HCT116 (cell line): Measurements from ENCODE around the gene TTLL11. TPM values are rescaled to one million over a fixed set of nuclear protein-coding genes. Genes with fewer than 3 reads are reported as not detected.

Source experiments
- ATAC-seq: fragments of 200-7000 bp; cut with Tn5 transposase; 2 replicates; pipeline ENCODE4 v1.9.1; 2020; ENCODE audit warnings: mild to moderate bottlenecking, moderate library complexity
- BruUV-seq: library from RNA; stranded (reverse); fragments of 400-500 nt; replicated peaks from 2 replicates; lab custom pipeline; 2021; lab: Mats Ljungman, UMichigan
- CTCF ChIA-PET: fragments of 300-600 bp; sonication (Branson Sonifier 250); formaldehyde crosslinking; loops from one replicate; lab custom pipeline; 2021; ENCODE audit warnings: antibody characterized with exemption; lab: Charles Lee
- POLR2A ChIA-PET: fragments of 300-600, 350-600 bp; sonication (Branson Sonifier 250); formaldehyde crosslinking; loops from one replicate; lab custom pipeline; 2021; ENCODE audit warnings: antibody characterized with exemption; lab: Charles Lee
- RAD21 ChIA-PET, 2 experiments: fragments of 300-600 bp; sonication (Branson Sonifier 250); formaldehyde crosslinking; loops; one replicate each; lab custom pipeline; 2023; ENCODE audit warnings: low total read pairs in 2 of 2; ENCODE audit not compliant: uncharacterized antibody in 2 of 2, unreplicated experiment in 2 of 2, low non-redundant PET in 1 of 2; lab: Charles Lee
- DNase-seq: peaks from one replicate; pipeline ENCODE4 v3.0.0-alpha.2; 2010; ENCODE audit warnings: low read depth, low spot score
- H2AFZ ChIP-seq: fragments of 200-600 bp; shearing (Covaris generic), sonication (generic); 2 replicates; pipeline ENCODE4 v1.6.1; 2017; ENCODE audit warnings: low read depth, mixed run types, mixed read lengths, antibody characterized with exemption, low read length; ENCODE audit not compliant: poor library complexity, severe bottlenecking
- H3K27ac ChIP-seq: 2 replicates; pipeline ENCODE4 v1.5.1; 2012; ENCODE audit warnings: low read depth, low read length
- H3K27me3 ChIP-seq: fragments of 200-600 bp; sonication (generic); 2 replicates; pipeline ENCODE4 v1.6.1; 2016; ENCODE audit warnings: mixed run types, low read length, mixed read lengths; ENCODE audit not compliant: insufficient read depth
- H3K36me3 ChIP-seq, 2 experiments: fragments of 200-500 bp in 1 of 2; fragments of 200-600 bp in 1 of 2; sonication (Bioruptor generic) in 1 of 2; sonication (generic) in 1 of 2; 2 replicates each; pipeline versions ENCODE4 v1.5.1 to v1.6.1; 2014 to 2016; ENCODE audit warnings: low read length in 2 of 2, inconsistent platforms in 1 of 2, mixed read lengths in 1 of 2, mixed run types in 1 of 2; ENCODE audit not compliant: insufficient read depth in 2 of 2, control insufficient read depth in 1 of 2
- H3K4me1 ChIP-seq, 2 experiments: fragments of 200-600 bp in 1 of 2; sonication (generic) in 1 of 2; 2 replicates each; pipeline versions ENCODE4 v1.5.1 to v1.6.1; 2012 to 2017; ENCODE audit warnings: low read length in 2 of 2, inconsistent platforms in 1 of 2, mild to moderate bottlenecking in 1 of 2, mixed read lengths in 1 of 2, mixed run types in 1 of 2, moderate library complexity in 1 of 2; ENCODE audit not compliant: insufficient read depth in 2 of 2, control insufficient read depth in 1 of 2
- H3K4me2 ChIP-seq: fragments of 200-600 bp; sonication (generic); 2 replicates; pipeline ENCODE4 v1.6.1; 2017; ENCODE audit warnings: mixed run types, low read length, mixed read lengths
- H3K4me3 ChIP-seq, 2 experiments: fragments of 200-600 bp in 1 of 2; sonication (generic) in 1 of 2; replicated peaks in 1 of 2; 2 replicates each; pipeline ENCODE4 v1.5.1; 2011 to 2016; ENCODE audit warnings: low read length in 2 of 2, control low read depth in 1 of 2, low read depth in 1 of 2, mild to moderate bottlenecking in 1 of 2, mixed read lengths in 1 of 2, mixed run types in 1 of 2
- H3K79me2 ChIP-seq: fragments of 200-600 bp; sonication (generic); 2 replicates; pipeline ENCODE4 v1.6.1; 2017; ENCODE audit warnings: mild to moderate bottlenecking, mixed run types, low read length, moderate library complexity, mixed read lengths; ENCODE audit not compliant: insufficient read depth
- H3K9ac ChIP-seq: fragments of 200-600 bp; sonication (generic); 2 replicates; pipeline ENCODE4 v1.6.1; 2016; ENCODE audit warnings: low read length, mixed read lengths
- H3K9me2 ChIP-seq: fragments of 200-600 bp; sonication (generic), shearing (Covaris generic); 2 replicates; pipeline ENCODE4 v1.6.1; 2017; ENCODE audit warnings: mixed run types, mild to moderate bottlenecking, moderate library complexity; ENCODE audit not compliant: insufficient read depth
- H3K9me3 ChIP-seq, 2 experiments: fragments of 200-500 bp in 1 of 2; fragments of 200-600 bp in 1 of 2; sonication (Bioruptor generic) in 1 of 2; sonication (generic) in 1 of 2; 2 replicates each; pipeline ENCODE4 v1.6.1; 2014 to 2017; ENCODE audit warnings: low read length in 2 of 2, mixed read lengths in 2 of 2, inconsistent platforms in 1 of 2, low read depth in 1 of 2, mild to moderate bottlenecking in 1 of 2, mixed run types in 1 of 2, moderate library complexity in 1 of 2; ENCODE audit not compliant: control insufficient read depth in 1 of 2, insufficient read depth in 1 of 2
- H4K20me1 ChIP-seq: fragments of 200-600 bp; sonication (generic), shearing (Covaris generic); 2 replicates; pipeline ENCODE4 v1.6.1; 2017; ENCODE audit warnings: mixed run types, mild to moderate bottlenecking, moderate library complexity; ENCODE audit not compliant: insufficient read depth
- EGR1 ChIP-seq: IDR thresholded peaks from 2 replicates; pipeline ENCODE4 v1.6.1; 2012; ENCODE audit warnings: low read depth
- JUND ChIP-seq: IDR thresholded peaks from 2 replicates; pipeline ENCODE4 v1.6.1; 2012
- POLR2AphosphoS5 ChIP-seq: IDR thresholded peaks from 2 replicates; pipeline ENCODE4 v1.6.1; 2011; ENCODE audit warnings: mild to moderate bottlenecking, low read depth, low read length, moderate library complexity
- REST ChIP-seq: IDR thresholded peaks from 2 replicates; pipeline ENCODE4 v1.6.1; 2012; ENCODE audit warnings: low read depth
- ZBTB33 ChIP-seq: IDR thresholded peaks from 2 replicates; pipeline ENCODE4 v1.6.1; 2011; ENCODE audit warnings: mild to moderate bottlenecking, low read length, moderate library complexity; ENCODE audit not compliant: insufficient replicate concordance; ENCODE audit errors: extremely low read depth
- intact Hi-C: fragments of 100-400 bp; cut with micrococcal nuclease; formaldehyde crosslinking; loops from 2 replicates; pipeline ENCODE4 v1.10.0; 2022
- total RNA-seq: library from RNA; stranded (reverse); gene quantifications from one replicate; pipeline ENCODE4 v1.2.1, GENCODE V29; 2021; ENCODE audit not compliant: unreplicated experiment

Gene TTLL11
- total RNA-seq, 1 experiment from 2014 or later = 2.2 TPM

- TF ChIP-seq ZBTB33 = no peak
- TF ChIP-seq JUND = no peak
- TF ChIP-seq REST = no peak
- TF ChIP-seq POLR2AphosphoS5 = no peak
Measured at GRCh38 chr9:122115176-122116035, 22.3 kb upstream of the TTLL11 start (continued).

GRCh38 chr9:122113574-122113973 is 20.5 kb upstream of the TTLL11 start:
- RAD21 ChIA-PET = no interaction called here
- Histone ChIP-seq H3K9me2 (no peaks in the 10 kb centered on the region), H3K27me3 (peaks cover 4% of the 10 kb centered on the region), H3K4me2 (no peak overlapping the region), H3K27ac (no peak overlapping the region), H4K20me1 (no peaks in the 10 kb centered on the region), H3K4me3 (no peak overlapping the region), H3K36me3 (no peaks in the 10 kb centered on the region), H2AFZ (no peak overlapping the region), H3K9ac (no peak overlapping the region), H3K4me1 (no peaks in the 10 kb centered on the region), H3K9me3 (no peaks in the 10 kb centered on the region), H3K79me2 (no peaks in the 10 kb centered on the region)
- DNase-seq = no peak
- BruUV-seq = no TSS peak
- TF ChIP-seq ZBTB33 = no peak
- no peak for TF ChIP-seq EGR1
- TF ChIP-seq POLR2AphosphoS5 = no peak
- no peak for ATAC-seq
- intact Hi-C loops = no loop called here
- CTCF ChIA-PET = interaction anchor here (1.3 to 1.7 kb wide), 2 partner anchors 11 to 14 kb away, joined by 4 to 7 read pairs; no protein-coding TSS in a partner anchor
- POLR2A ChIA-PET = no interaction called here
